DMS153 (cell line): ENCODE results near the gene PRR18.

ENCODE experiments used
- DNase-seq: peaks from one replicate; lab custom pipeline; 2025; lab: John Stamatoyannopoulos, UW

PRR18 gene

DNA sequence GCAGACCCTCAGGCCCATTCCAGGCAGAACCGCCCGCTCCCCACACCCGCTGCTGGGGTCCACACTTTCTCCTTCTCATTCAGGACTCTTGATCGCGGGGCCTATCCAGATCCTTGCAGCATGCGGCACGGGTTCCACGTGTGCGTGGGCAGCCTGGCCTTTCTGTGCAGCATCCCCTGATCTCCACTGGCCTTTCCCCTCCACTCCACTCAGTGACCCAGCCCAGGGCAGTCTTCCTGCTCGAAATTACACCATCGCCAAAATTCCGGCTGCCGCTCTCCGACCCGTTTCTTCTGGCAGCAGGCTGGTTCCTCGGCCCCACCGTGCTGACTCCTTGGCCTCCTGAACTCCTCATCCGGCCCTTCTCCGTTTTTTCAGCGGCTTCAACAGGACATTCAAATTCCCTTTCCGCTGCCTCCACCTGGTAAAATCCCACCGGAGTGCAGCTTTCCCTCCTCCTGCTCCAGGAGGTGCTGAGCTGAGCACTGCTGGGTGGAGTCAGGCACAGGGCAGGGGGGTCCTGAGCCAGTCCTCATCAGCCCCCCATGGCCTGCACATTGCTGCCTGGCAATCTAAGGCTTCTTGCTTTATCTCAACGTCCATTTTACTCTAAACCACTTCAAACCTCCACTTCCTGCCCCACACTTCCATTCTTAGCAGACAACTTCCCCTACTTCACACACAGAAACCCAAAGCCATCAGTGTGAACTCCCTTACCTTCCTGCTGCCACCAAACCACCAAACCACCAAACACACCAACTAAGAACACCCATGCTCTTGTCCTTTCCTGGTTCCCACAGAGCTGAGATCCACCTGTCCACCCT is 25.2 kb upstream of the PRR18 start:
- DNase-seq: no peak

DNA sequence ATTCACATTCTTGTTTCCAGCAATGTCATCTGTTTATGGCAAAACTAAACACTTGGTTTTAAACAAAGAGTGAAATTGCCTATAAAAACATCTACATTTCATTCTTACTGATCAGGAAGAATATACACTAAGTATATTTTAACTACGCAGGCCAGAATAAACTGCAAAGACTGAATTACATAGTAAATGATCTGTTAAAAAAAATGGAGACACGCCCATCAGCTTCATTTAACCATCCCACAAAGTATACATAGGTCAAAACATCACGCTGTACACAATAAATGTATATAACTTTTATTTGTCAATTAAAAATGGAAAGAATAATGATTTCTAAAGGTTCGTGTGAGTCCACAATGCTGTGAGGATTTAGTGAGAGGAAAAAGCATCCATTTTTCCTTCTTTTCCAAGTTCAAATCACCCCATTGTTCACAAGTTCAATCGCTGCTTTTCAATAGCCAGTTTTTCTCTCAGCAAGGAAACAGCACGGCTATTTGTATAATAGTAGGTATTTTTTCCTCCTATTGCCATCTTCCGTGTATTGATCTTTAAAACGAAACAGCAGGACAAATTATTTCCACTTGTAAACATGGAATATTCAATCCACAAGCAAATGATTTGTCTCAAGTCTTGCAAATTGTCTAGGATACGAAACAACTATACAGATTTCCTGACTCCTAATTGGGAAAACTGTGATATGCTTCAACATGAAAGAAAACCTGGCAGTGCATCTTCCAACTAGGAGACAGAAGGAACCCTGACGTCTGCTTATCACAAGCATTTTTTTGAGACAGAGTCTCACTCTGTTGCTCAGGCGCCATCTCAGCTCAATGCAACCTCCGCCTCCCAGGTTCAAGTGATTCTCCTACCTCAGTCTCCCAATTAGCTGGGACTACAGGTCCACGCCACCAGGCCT is 23.6 kb upstream of the PRR18 start:
- no peak for DNase-seq

DNA sequence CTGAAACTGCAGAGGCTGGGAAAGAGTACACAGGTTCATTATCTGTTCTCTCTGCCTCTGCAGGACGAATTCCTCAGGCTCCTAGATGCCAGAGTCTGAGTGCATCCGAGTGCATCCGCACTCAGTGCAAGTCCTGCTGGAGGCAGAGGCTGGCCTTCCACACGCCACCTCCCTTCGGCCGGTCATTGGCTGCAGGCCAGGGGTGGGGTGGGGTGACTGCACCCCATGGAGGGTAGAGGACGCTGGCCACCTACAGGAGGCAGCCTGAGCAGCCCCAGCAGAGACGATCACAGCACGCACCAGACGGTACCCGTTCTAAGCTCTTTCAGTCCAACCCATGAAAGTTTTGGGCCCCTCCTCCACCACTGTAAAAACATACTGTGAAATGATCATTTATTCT is 22.4 kb upstream of the PRR18 start:
- no peak for DNase-seq

DNA sequence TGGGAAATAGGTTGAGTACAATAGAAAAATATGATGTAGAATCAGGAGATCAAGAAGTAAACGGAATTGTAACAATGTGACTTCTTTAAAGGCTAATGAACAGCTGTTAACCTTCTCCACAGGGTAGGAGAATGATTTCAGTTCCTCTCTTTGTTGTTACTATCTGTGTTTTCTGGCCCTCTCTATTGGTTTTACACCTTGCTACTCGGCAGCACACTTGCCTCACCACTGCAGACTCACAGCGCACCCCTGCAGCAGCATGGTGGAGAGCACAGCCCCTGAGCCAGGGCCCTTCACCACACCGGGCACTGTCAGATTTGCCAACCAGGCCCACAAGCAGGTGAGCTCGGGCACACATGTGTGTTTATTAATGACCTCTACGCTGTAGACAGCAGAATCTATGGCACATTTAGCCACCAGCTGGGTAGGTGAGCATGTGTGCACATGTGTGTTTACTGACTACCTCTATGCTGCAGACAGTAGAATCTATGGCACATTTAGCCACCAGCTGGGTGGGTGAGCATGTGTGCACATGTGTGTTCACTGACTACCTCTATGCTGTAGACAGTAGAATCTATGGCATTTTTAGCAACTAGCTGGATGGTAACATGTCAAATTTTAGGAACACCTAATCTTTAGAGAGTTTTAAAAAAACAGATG is 17.3 kb upstream of the PRR18 start:
- DNase-seq: no peak

DNA sequence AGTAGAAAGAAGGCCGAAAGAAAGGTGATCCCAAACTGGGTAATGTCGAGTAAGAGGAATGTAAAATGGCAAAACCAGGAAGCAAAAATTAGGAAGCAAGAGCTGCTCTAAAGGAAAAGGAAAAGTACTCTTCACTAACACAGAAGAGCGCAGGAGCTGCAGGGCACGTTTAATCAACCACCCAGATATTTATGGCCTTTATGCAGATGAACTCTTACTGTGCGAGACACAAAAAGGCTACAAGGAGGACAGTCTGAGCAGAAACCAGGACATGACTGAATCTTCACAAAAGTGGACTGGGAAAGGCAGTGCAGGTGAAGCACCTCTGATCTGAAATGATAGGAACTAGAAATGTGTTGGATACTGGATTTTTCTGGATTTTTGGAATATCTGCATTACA is 15.2 kb upstream of the PRR18 start:
- no peak for DNase-seq

DNA sequence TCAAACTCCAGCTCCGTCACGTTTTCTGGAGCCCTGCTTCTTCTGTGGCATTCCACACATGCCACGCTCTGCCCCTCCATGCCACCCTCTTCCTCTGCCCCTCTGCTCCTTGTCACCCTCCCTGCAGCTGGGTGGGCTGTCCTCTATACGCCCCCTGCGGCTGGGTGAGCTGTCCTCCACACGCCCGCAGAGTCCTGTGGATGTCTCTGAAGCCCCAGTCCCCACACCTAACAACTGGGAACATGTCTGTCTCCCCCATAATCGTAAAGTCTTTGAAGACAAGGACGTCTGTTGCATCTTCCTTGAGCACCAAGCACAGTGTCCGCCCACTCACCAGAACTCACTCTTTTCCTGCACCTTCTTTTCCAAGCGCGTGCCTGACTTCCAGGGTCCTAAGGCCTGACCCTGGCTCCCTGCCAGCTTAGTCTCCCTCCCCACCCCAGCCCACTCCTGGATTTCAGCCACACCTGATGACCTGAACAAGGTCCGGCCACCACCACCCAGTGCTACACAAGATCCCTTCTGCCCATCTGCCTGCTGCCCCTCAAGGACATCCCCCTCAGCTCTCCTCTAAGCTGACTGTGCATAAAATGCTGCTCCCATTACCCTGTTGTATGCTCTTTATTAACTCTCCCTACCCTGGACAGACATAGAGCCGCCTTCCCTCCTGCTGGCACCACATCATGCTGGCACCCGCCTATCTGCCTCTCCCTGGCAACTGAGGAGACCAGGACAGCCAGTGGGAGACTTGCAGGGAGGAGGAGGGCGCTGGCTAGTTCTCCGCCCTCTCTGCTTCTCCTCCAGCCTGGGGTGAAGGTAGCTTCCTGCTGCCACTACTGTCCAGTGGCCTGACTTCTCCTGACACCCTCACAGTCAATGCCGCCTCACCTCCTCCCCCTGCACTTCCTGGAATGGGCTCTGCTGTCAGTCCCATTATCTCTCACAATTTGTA is 10.7 kb upstream of the PRR18 start:
- peak; percentile 7 for DNase-seq

DNA sequence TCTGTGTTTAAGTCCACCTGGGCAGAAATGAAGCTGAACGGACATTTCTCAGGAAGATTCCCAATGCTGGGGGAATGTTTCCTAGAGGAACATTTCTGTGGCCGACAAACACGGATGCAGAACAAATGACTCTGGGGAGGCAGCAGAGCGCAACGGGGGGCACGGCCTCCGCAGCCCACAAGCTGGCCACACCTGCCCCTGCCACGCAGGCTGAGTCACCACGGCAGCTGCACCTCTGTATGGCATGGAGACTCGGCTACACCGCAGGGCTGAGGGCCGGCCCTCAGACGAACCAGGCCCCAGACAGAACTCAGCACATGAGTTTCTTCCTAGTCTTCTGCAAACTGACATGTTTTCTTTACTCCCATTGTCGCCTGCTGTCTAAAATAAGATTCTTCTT is 10.0 kb upstream of the PRR18 start:
- no peak for DNase-seq

DNA sequence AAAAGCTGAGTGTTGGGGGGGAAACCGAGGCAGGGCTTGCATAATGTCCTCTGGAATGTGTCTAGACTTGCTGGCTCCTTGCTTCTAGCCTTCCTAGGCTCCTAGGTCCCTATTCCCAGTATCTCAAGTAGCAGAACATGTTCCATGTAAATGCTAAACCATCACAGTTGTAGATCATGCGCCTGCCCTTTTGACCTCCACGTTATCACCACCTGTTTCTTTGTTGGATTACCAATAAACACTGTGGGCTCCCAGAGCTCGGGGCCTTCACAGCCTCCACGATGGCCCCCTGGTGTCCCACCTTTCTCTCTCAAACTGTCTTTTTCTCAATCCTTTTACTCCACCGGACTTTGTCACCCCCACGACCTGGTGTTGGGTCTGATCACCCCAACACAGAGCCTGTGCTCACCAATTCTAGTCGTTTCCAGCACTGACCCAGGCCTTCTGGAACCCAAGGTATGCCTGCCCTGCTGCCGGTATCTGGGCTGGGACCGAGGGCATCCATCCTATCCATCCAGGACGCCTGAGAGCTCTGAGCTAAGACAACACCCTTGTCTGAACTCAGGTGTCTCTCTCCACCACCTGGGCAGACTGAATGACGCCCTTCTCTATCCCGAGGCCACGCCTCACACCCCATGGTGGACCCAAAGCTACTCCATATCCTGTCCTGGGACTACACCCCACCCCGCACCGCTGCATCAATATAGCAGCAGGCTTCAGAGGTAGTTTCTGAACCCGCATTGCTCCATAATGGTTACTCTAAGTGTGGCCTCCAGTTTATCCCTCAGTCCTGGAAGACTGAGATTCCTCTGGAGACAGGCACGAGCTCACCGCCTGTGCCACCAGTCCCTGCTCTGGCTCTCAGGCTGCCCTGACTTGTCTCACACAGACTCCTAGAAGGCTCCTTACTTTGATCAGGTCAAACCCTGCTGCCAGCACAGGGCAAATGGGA is 9.3 kb upstream of the PRR18 start:
- no peak for DNase-seq

DNA sequence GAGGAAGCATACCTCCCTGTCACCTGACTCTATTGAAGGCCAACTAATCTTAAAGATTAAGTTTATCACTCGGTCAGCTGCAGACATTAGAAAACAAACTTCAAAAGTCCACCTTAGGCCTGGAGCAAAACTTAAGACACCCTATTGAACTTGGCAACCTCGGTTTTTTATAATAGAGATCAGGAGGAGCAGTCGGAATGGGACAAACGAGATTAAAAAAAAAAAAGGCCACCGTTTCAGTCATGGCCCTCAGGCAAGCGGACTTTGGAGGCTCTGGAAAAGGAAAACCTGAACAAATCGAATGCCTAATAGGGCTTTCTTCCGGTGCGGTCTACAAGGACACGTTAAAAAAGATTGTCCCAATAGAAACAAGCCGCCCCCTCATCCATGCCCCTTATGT is 7.2 kb upstream of the PRR18 start:
- no peak for DNase-seq

DNA sequence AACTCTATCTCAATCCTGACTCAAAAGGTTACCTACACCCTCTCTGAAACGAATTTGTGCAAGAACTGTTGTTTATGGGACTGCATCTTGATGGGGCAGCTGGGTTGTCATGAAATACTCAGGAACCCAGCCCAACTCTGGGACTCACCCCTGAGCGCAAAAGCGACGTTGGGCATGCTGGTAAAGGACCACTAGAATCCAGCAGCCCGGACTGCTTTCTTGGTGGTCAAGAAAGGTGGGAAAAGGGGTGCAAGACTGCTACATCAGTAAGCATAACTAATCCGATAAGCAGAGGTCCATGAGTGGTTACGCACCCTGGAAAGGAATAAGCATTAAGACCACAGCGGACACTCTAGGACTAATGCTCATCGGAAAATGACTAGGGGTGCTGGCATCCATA is 6.3 kb upstream of the PRR18 start:
- DNase-seq: no peak

DNA sequence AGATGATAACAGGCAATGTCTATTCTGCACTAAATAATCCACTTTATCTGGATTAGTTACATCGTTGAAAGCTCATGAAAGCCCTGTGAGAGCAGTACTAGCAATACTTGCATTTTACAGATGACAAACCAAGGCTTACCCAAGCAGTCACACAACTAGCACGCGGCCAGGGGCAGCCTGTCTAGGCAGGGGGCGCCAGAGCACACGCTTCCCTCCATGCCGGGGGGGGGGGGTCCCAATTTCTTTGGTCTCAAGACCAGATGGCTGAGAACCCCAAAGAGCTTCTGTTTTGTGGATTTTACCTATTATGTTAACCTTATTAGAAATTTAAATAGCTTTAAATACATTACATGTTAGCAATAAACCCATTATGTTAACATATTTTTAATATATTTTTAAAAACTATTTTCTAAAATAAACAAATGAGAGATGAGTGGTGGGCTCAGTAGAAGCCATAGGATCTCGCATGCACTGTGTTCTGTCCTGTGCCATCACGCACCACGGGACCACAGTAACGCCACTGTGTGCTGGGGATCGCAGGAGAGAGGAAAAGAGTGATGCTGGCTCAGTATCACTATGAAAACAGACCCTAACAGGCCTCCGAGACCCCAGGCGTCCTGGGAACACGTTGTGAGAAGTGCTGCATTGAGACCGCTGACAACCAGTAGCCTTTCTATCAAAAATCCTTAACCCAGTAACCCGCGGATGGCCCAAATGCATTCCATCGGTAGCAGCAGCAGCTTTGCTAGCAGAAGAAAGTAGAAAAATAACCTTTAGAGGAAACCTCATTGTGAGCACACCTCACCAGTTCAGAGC is 5.3 kb upstream of the PRR18 start:
- DNase-seq: peak; percentile 8

DNA sequence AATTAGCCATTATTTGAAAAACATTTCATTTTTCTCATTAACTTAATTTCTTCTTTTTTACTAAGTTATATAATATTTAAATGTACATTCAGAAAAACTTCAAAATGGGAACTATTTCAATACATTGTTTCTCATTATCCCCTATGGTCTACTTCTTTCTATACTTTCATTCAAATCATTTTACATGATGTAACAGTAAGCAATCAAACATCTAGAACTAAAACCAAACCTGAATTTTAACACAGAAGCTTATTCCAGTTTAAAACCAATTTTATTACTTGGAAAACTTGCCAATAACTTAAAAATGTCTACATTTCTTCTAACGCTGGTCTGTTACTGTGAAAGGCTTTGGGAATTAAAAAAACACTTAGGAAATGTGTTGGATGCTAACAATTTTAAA is 4.6 kb upstream of the PRR18 start:
- no peak for DNase-seq

DNA sequence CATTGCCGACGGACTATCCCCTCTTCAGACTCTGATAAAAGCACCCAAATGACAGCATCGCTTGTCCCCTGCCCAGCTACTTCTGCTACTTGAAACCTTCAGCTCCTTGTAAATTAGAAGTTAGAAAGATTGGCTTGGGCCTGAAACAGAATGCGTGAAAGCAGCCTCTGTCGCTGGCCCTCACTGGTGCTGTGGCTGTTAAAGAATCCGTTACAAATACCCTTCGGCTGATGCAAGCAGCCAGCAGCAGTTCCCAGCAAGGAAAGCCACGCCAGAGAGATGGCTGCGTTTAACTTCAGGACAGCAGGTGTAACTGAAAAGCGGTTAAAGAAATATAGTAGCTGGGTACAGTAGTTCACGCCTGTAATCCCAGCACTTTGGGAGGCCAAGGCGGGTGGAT is 2.4 kb upstream of the PRR18 start:
- no peak for DNase-seq

DNA sequence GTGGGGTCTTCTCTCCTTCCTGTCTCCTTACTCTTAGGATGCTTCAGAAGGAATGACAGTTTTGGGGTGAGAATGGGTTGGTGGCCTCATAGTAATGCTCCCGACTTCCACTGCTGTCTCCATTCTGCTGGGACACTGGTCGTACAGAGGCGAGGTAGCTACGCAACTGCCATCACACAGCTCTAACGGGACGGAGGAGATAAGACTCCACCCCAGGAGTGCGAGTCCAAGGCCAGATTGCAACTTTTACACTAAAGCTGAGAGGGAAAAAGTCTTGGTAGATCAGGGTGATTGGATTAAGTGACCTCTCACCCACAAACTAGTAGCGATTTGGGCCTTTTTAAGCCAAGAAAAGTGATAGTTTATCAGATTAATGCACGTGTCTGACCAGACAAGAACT is 1.8 kb upstream of the PRR18 start:
- DNase-seq: no peak

DNA sequence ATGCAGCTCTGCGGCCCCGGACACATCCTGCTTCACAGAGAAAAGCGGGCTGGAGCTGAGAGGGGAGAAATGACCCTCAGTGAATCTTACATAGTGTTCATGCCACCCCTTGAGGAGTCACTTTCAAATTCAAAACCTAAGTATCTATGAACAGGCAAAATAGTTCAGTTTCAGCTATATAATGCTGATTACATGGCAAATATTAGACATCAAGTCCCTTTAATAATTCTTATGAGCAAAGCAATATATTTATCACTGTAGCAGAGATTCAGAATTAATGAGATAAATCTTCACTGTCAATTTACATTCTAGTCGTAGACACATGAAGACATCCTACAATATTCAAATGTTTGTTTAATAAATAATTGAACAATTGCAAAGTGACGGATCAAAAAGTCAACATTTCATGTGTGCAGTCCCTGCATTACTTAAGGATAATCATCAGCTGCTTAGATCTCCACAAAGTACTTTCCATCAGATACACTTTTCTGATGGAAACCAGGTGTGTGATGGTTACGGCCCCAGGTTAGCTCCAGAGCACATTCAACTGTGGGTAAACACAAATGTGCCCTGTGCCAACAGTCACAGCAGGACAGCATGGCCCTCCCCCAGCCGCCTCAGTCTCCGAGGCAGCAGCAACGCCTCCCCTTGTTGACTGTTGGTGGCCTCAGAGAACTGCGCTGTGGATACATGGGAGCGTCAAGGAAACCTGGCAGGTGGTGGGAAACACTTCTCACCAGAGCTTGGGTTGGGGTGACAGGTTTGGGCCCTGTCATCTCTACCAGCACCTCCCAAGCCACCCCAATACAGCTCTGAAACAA is 787 bp upstream of the PRR18 start:
- DNase-seq: peak; percentile 91

DNA sequence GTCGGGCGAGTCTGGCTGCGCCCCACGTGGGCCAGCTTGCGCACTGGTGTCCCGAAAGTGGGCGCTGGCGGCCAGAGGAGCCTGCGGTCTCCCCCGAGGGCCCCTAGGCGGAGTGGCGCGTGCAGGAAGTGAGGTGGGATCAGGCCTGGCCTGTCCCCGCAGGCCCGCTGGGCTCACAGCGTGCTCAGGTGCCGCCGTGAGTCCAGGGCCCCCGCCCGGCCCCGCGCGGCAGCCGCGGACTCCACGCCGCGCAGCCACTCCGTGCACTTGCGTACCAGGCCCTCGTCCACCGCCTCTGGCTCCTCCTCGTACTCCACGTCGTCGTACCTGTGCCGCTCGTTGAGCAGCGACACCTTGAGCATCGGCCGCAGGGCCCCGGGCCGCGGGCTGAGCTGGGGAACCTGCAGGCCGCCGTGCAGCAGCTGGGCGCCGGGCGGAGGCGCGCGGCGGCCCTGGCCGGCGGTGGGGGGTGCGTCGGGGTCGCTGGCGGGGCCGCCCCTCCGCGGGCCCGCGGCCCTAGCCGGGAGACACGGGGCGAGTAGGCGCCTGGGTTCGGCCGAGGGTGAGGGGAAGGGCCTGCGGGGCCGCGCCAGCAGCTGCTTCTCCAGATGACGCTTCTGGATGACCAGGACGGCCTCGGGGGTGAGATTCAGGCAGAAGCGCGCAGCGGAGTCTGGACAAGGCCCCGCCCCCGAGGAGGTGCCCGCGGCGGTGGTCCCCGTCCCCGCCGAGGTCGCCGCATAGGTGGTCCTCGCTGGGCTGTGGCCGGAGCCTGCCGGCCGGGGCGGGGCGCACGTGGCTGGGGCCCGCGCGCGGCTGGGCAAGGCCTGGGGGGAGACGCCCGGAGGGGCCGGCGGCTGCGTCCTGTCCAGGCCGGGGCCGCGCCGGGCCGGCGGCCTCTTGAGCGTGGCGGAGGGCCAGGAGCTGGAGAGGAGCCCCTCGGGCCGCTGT is 835 bp downstream of the PRR18 start:
- peak; percentile 75 for DNase-seq

DNA sequence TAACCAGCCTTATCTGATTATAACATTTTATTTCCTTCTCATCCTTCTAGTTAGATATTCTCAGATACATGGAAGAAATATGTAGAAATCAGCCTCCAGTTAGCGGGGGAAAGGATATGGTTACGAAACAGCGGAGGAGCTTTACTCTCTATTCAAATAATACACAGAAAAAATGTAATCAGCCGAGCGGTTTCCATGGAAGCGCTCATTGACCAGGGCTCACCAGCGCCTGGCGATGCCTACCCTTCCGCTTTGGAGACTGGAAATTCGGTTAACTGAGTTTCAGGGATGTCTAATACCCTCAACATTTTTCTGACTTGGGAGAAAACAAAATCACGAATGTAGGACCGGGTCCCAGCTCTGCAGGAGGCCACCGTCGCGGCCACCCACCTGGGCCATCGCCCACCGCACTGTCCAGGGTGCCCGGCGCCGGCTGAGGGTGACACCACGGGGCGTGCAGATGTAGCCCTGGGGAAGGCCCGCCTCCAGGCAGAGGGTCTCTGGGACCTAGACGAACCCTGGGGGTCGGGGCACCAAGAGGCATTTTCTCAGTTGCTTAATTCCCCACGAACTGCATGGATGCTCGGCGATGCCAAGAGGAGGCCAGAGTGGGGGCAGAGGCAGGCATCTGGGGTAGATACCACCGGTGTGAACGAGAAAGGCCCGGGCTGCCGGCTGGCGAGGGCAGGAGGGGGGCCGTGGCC is 1.7 kb downstream of the PRR18 start:
- peak; percentile 8 for DNase-seq
